SHP77 (cell line): ENCODE data around the gene FARS2.

ENCODE experiments used
- DNase-seq, 2 experiments: peaks; one replicate each; lab custom pipeline; 2025; lab: John Stamatoyannopoulos, UW

The FARS2 gene

GRCh38 chr6:5260661-5261544 is at the start of gene FARS2, which contains the start of gene LYRM4:
Gene FARS2 (plus strand): TSS chr6:5261513.
Gene LYRM4 (minus strand): TSS chr6:5260950. CDS start chr6:5260733, 217 bp downstream.
- DNase-seq, result peak; percentile 73 to 89

GRCh38 chr6:5213836-5214235 is 47.5 kb upstream of the FARS2 start:
- DNase-seq, result no peak

- DNase-seq, result peak in 1 of 2 experiments; percentile 2
Measured at GRCh38 chr6:5214570-5215052, 46.7 kb upstream of the FARS2 start.

- no peak for DNase-seq
Measured at GRCh38 chr6:5215159-5215558, 46.2 kb upstream of the FARS2 start.

- DNase-seq, result no peak
Measured at GRCh38 chr6:5215799-5216198, 45.5 kb upstream of the FARS2 start.

GRCh38 chr6:5217356-5217755 is 44.0 kb upstream of the FARS2 start:
- no peak for DNase-seq

- DNase-seq, result no peak
Measured at GRCh38 chr6:5219011-5219691, 42.2 kb upstream of the FARS2 start.

- DNase-seq, result no peak
Measured at GRCh38 chr6:5220443-5220842, 40.9 kb upstream of the FARS2 start.

GRCh38 chr6:5223309-5223708 is 38.0 kb upstream of the FARS2 start:
- no peak for DNase-seq

GRCh38 chr6:5229356-5229755 is 32.0 kb upstream of the FARS2 start:
- no peak for DNase-seq

- DNase-seq, result no peak
Measured at GRCh38 chr6:5230081-5230480, 31.2 kb upstream of the FARS2 start.

GRCh38 chr6:5231289-5231688 is 30.0 kb upstream of the FARS2 start:
- DNase-seq, result no peak

GRCh38 chr6:5234874-5235273 is 26.4 kb upstream of the FARS2 start:
- no peak for DNase-seq

- DNase-seq, result no peak
Measured at GRCh38 chr6:5235830-5236229, 25.5 kb upstream of the FARS2 start.

GRCh38 chr6:5237805-5238204 is 23.5 kb upstream of the FARS2 start:
- no peak for DNase-seq

- DNase-seq, result no peak
Measured at GRCh38 chr6:5238336-5238735, 23.0 kb upstream of the FARS2 start.

GRCh38 chr6:5241252-5241651 is 20.1 kb upstream of the FARS2 start:
- DNase-seq, result no peak

GRCh38 chr6:5243069-5243468 is 18.2 kb upstream of the FARS2 start:
- DNase-seq, result no peak

- DNase-seq, result no peak
Measured at GRCh38 chr6:5246141-5247097, 14.9 kb upstream of the FARS2 start.

- DNase-seq, result no peak
Measured at GRCh38 chr6:5247201-5247600, 14.1 kb upstream of the FARS2 start.

GRCh38 chr6:5248302-5249098 is 12.8 kb upstream of the FARS2 start:
- no peak for DNase-seq
